GM18951 (cell line): Measurements from ENCODE around the gene KLHL3.

Source experiments
- POLR2A ChIP-seq: IDR thresholded peaks from 4 replicates; pipeline ENCODE4 v1.6.1; 2011; ENCODE audit warnings: mild to moderate bottlenecking; ENCODE audit not compliant: insufficient read length, insufficient read depth; ENCODE audit errors: extremely low read depth
- in situ Hi-C: fragments of 300-500 bp; cut with MboI; formaldehyde crosslinking; loops from one replicate; pipeline ENCODE4 v1.12.0; 2022; ENCODE audit warnings: low sequenced_read_pairs, mixed read lengths, inconsistent platforms; ENCODE audit not compliant: unreplicated experiment

KLHL3 gene

GRCh38 chr5:137606401-137606800 lies 129.5 kb downstream of the KLHL3 start:
- TF ChIP-seq POLR2A, result no peak
- in situ Hi-C loops, result no loop called here

GRCh38 chr5:137605411-137605810 lies 130.5 kb downstream of the KLHL3 start:
- no peak for TF ChIP-seq POLR2A
- in situ Hi-C loops, result no loop called here

- no peak for TF ChIP-seq POLR2A
- in situ Hi-C loops, result no loop called here
These were observed 131.4 kb downstream of the KLHL3 start for GRCh38 chr5:137604348-137605095.

GRCh38 chr5:137603891-137604290 lies 132.0 kb downstream of the KLHL3 start:
- in situ Hi-C loops, result no loop called here
- no peak for TF ChIP-seq POLR2A

GRCh38 chr5:137603356-137603755 lies 132.5 kb downstream of the KLHL3 start:
- in situ Hi-C loops, result no loop called here
- no peak for TF ChIP-seq POLR2A

GRCh38 chr5:137602721-137603273 lies 133.1 kb downstream of the KLHL3 start:
- TF ChIP-seq POLR2A, result no peak
- in situ Hi-C loops, result no loop called here

GRCh38 chr5:137600721-137601360 lies 135.0 kb downstream of the KLHL3 start:
- in situ Hi-C loops, result no loop called here
- no peak for TF ChIP-seq POLR2A

- no peak for TF ChIP-seq POLR2A
- in situ Hi-C loops, result no loop called here
These were observed 136.4 kb downstream of the KLHL3 start for GRCh38 chr5:137599457-137599856.

GRCh38 chr5:137598399-137598798 lies 137.5 kb downstream of the KLHL3 start:
- in situ Hi-C loops, result no loop called here

GRCh38 chr5:137596941-137597340 lies 138.9 kb downstream of the KLHL3 start:
- in situ Hi-C loops, result no loop called here
- no peak for TF ChIP-seq POLR2A

More at GRCh38 chr5:137598399-137598798, 137.5 kb downstream of the KLHL3 start:
- TF ChIP-seq POLR2A, result no peak

- in situ Hi-C loops, result no loop called here
- TF ChIP-seq POLR2A, result no peak
These were observed 140.4 kb downstream of the KLHL3 start for GRCh38 chr5:137595396-137596079.

GRCh38 chr5:137594717-137595116 lies 141.2 kb downstream of the KLHL3 start:
- in situ Hi-C loops, result no loop called here
- no peak for TF ChIP-seq POLR2A

- TF ChIP-seq POLR2A, result no peak
- in situ Hi-C loops, result no loop called here
These were observed 143.6 kb downstream of the KLHL3 start for GRCh38 chr5:137592317-137592716.
